OCI-LY3 (cell line): Measurements from ENCODE around the gene PCDH11X.
"Not testable (repeated sequence)": the region's sequence is repeated elsewhere in the genome, so short reads cannot be mapped to it uniquely, and the experiment has no call there.

ENCODE experiments used
- EZH2phosphoT487 ChIP-seq: fragments of 200-600 bp; shearing (Covaris generic); IDR thresholded peaks from 2 replicates; pipeline ENCODE4 v1.6.1; 2018; ENCODE audit warnings: antibody characterized with exemption, mixed run types, low read depth
- TF ChIP-seq, protein P1 (sequence below): fragments of 200-600, 300-600 bp; sonication (generic); IDR thresholded peaks from 2 replicates; pipeline ENCODE4 v1.5.1; 2014; ENCODE audit warnings: antibody characterized with exemption, low read length, low read depth

DNA sequence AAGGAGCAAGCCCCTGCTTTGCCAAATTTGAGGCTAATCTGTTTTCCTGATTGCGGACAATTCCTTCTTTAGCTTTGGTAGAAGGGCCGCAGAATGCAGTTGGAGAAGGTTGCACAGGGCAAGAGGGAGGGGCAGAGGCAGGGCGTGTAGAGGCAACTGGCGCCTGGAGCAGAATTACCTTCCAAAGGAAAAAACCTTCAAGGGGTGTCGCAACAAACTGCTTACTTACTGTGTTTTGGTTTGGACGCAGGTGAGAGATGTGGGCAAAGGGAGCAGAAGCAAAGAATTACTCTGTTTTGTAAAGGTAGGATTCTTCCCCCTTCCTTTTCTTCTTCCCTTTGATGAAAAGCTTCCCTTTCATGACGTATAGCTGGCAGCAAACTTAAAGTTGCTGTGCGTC lies 3.6 kb downstream of the PCDH11X start:
- TF ChIP-seq, protein P1, sequence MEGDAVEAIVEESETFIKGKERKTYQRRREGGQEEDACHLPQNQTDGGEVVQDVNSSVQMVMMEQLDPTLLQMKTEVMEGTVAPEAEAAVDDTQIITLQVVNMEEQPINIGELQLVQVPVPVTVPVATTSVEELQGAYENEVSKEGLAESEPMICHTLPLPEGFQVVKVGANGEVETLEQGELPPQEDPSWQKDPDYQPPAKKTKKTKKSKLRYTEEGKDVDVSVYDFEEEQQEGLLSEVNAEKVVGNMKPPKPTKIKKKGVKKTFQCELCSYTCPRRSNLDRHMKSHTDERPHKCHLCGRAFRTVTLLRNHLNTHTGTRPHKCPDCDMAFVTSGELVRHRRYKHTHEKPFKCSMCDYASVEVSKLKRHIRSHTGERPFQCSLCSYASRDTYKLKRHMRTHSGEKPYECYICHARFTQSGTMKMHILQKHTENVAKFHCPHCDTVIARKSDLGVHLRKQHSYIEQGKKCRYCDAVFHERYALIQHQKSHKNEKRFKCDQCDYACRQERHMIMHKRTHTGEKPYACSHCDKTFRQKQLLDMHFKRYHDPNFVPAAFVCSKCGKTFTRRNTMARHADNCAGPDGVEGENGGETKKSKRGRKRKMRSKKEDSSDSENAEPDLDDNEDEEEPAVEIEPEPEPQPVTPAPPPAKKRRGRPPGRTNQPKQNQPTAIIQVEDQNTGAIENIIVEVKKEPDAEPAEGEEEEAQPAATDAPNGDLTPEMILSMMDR, result not testable (repeated sequence)
- TF ChIP-seq EZH2phosphoT487, result not testable (repeated sequence)
